IPS-NIHi7 (cell line): ENCODE measurements around the gene RAB11FIP2.
A peak's percentile ranks its signal among the peaks of the same experiment; 100 is the strongest.
"Not testable (repeated sequence)": the region's sequence is repeated elsewhere in the genome, so short reads cannot be mapped to it uniquely, and the experiment has no call there.

Experiments used
- DNase-seq: peaks from one replicate; pipeline ENCODE4 v3.0.0; 2012; ENCODE audit warnings: mixed read lengths; ENCODE audit errors: extremely low spot score

Gene RAB11FIP2

GRCh38 chr10:118046395-118047156 lies at the start of gene RAB11FIP2:
Gene RAB11FIP2, minus strand, starts transcription at chr10:118046941. Its CDS starts 778 bp downstream, at chr10:118046163.
- peak; percentile 96 for DNase-seq

GRCh38 chr10:118096022-118096421 lies 49.3 kb upstream of the RAB11FIP2 start:
- no peak for DNase-seq

- DNase-seq, result no peak
Measured at GRCh38 chr10:118092209-118092608, 45.5 kb upstream of the RAB11FIP2 start.

DNA sequence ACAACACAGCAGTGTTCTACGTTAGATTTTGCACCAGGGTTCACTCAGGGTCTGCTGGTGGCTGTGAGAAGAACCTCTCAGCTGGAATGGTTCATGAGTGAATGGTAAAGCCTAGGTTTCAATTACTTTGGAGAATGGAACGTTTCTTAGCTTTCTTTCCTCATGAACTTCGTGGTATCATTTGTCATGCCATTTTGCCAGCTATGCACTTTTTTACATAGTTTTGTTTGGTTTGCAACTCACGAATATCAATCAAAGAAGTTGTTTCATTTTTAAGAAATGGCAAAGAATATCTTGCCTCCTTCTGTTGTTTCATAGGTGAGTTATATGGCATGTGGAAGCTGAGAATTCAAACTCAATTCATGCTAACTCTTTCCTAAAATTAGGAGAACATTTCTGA lies 34.1 kb upstream of the RAB11FIP2 start:
- DNase-seq, result no peak

GRCh38 chr10:118076705-118077104 lies 30.0 kb upstream of the RAB11FIP2 start:
- no peak for DNase-seq

DNA sequence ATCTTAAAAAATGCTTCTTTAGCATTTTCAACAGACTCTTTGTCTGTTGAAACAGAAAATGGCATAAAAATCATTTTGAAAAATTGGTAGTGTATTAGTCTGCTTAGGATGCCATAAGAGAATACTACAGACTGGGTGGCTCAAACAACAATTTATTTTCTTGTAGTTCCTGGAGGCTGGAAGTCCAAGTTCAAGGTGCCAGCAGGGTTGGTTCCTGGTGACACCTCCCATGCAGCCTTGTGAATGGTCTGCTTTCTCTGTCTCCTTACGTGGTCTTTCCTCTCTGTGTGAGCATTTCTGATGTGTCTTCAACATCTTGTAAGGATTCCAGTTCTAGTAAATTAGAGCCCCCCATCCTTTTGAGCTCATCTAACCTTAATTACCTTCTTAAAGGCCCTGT lies 26.1 kb upstream of the RAB11FIP2 start:
- no peak for DNase-seq

GRCh38 chr10:118067389-118067788 lies 20.6 kb upstream of the RAB11FIP2 start:
- not testable (repeated sequence) for DNase-seq

DNA sequence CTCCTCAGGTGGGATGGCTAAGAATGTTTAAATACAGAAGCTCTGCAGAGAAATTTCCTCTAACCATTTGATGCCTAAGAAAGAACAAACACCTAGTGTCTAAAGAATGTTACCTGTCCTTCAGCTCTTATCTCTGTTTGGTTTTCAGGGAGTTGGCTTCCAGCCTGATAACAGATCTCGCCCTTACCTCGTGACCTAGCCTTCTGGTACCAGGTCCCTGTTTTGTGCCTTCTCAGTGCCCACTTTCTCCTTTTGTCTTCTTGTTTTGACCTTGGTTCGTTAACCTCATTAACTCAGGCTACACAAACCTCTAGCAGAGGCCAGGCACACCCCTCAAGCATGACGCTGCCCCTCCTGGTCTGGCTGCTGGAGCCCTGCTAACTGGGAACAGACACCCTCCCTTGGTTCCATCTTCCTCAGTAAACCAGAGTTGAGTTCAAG lies 16.1 kb upstream of the RAB11FIP2 start:
- DNase-seq, result no peak

GRCh38 chr10:118058371-118058770 lies 11.6 kb upstream of the RAB11FIP2 start:
- DNase-seq, result no peak

DNA sequence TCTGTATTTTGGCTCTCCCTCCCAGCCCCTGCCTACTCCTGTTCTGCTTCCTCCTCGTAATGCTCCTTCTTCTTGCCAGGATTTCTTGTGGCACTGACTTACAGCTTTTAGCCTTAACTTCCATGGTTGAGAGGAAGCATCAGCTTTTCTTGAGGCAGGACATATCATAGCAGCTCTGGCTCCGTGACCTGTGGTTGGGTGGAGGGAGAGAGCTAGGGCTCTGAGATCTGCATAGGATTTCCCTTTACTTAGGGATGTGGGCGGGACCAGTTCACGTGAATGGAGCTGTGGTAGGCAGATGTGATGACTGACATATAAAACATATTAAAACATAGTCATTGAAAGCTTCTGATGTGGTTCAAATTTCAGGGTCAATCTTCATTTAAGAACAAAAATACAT lies 10.6 kb upstream of the RAB11FIP2 start:
- DNase-seq, result peak; percentile 35

- no peak for DNase-seq
Measured at GRCh38 chr10:118054383-118054782, 7.6 kb upstream of the RAB11FIP2 start.

DNA sequence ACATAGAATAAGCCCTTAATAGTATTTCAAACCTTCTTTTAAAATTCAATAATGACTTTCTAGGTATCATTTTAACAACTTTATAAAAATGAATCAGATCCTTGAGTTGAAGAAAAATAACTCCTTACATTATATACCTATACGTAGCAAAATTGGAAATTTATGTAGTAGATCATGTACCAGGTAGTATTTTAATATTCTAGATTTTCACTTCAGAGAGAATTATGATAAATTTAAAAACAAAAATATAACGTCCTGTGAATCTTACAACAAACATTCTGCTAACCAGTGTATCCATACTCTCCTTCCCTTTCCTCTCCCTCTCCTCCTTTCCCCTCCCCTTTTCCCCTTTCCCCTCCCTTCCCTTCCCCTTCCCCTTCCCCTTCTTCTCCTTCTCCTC lies 6.1 kb upstream of the RAB11FIP2 start:
- no peak for DNase-seq

DNA sequence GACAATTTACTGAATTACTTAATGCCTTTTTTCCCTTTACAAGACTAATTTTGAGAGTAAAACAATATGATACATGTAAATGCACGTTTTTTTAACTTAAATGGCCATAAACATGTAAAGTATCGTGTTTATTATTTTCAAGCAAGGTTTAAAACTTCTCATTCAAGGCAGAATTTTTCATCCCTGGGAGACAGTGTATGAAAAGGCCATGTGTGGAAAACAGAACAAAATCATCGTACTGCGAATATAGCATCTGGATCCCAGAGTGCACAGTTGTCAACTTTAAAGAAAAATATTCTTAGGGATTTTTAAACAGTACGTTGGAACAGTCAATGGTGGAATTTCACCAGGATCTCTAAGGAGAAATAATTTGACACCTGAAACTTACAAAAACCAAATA lies 1.1 kb upstream of the RAB11FIP2 start:
- no peak for DNase-seq

DNA sequence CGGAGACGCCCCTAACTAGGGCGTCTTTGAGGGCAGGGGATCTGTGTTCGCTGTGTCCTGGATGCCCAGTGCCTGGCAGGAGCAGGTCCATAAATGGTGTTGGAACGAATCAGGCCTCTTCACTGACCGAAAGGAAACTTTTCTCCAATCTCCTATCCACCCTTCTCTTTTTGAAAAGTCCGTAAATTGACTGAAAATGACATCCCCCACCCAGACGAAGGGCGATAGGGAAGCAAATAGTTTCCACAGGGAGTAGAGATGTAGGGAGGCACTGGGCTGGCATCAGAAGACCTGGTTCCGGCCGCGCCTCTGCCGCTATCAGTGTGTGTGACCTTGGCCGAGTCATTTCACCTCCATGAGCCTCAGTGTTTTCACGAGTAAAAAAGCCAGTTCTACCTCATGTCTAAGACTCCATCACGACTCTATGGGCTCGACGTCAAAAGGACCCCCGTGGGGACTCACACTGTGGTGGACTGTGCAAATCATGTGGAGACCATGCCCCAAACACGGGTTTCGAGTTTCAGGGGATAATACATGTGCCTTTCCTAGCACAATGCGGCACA lies 497 bp upstream of the RAB11FIP2 start:
- DNase-seq, result peak; percentile 12

DNA sequence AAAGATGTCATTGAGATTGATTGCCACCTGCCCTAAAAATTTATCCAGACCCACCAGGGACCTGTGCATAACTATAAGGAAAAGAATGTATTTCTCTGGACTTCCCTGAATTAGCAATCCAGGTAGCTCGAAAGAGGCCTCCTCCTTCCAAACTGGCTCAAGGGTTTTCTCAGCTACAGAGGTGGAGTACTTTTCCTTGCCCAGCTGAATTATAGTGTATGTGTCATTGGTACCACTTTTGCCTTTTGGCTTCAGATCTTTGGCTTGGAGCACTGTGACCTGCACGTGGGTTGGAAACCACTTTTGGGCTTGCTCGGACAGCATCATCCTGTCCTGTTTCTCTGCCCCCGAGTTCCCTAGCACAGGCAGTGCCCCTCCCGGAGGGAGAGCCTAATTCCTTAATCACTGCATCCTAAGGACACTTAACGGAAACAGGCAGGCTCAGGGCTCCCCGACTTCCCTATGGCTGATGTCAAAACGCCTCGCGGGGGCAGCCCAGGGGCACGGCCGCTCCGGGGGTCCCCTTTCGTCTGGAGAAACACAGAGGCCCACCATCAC lies 825 bp downstream of the RAB11FIP2 start:
- DNase-seq, result no peak

GRCh38 chr10:118045158-118045836 lies 1.4 kb downstream of the RAB11FIP2 start:
- DNase-seq, result no peak

DNA sequence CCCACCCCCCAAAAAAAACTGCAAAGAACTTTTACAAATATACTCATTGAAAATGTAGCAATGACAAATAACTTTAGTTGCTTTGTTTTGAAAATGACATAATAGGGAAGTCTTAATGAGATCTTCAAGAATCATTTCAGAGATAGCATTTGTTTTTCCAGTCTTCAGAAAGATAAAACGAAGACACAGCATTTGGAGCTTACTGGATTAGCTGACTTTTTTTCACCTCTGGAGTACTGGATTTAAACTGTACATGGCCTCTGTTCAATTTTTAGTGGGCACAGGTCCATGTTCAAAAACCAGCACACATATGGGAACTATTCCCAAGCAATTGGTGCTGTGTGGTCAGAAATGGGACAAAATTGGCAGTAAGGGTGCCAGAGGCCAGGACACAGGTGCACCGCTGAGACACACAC lies 3.9 kb downstream of the RAB11FIP2 start:
- DNase-seq, result no peak

GRCh38 chr10:118042336-118042735 lies 4.4 kb downstream of the RAB11FIP2 start:
- DNase-seq, result no peak

GRCh38 chr10:118041316-118041715 lies 5.4 kb downstream of the RAB11FIP2 start:
- DNase-seq, result no peak

GRCh38 chr10:118036281-118036875 lies 10.4 kb downstream of the RAB11FIP2 start:
- DNase-seq, result no peak

DNA sequence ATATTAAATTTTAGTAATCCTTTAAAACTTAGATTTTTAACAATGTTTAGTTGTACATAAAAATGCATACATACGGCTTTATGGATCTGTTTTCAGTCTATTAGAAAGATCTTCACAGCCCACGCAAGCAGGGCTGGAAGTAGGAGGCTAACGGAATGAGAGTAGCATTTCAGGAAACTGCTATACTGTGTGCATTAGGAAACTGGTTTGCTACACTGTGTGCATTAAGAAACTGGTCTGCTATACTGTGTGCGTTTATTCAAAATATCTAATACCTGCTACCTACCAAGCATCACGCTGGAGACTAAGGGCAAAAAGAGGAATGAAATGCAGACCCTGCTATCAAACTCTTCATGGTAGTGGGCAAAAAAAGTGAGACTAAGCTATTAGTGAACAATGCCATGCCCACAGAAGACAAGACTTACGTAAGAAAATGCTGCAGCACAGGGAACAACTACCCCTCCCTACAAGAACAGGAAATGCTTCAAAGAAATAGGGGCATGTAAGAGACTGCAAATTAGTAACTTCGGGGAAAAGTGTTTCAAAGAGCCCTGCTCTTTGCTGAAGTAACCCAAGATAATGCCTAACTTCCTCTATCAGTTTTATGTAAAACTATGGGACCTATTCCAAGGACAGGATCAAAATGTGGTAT lies 11.3 kb downstream of the RAB11FIP2 start:
- no peak for DNase-seq
